Muscle of leg (tissue), 11 donors: ENCODE results near the gene BTAF1. TPM values are rescaled to one million over a fixed set of nuclear protein-coding genes. Genes with fewer than 3 reads are reported as not detected.

ENCODE experiments used
- DNase-seq: peaks from one replicate; pipeline ENCODE4 v3.0.0; 2013
- H3K27ac ChIP-seq: one replicate; pipeline ENCODE4 v1.5.1; 2013; ENCODE audit warnings: mild to moderate bottlenecking, low read length, control low read depth
- H3K27me3 ChIP-seq: one replicate; pipeline ENCODE4 v1.6.1; 2013; ENCODE audit warnings: low read length; ENCODE audit not compliant: control insufficient read depth, insufficient read depth
- H3K36me3 ChIP-seq: one replicate; pipeline ENCODE4 v1.6.1; 2013; ENCODE audit warnings: low read length; ENCODE audit not compliant: control insufficient read depth, insufficient read depth
- H3K4me1 ChIP-seq: one replicate; pipeline ENCODE4 v1.6.1; 2013; ENCODE audit warnings: low read length; ENCODE audit not compliant: control insufficient read depth, insufficient read depth
- H3K4me3 ChIP-seq: one replicate; pipeline ENCODE4 v1.5.1; 2013; ENCODE audit warnings: low read length, control low read depth
- H3K9me3 ChIP-seq: replicated peaks from 2 replicates; pipeline ENCODE4 v1.6.1; 2013; ENCODE audit warnings: low read depth, low read length; ENCODE audit not compliant: control insufficient read depth
- WGBS: methylation state at CpG from one replicate; pipeline ENCODE4 v1.1.5; 2013; ENCODE audit warnings: missing lambda C conversion rate; ENCODE audit not compliant: insufficient coverage; 5-methylcytosine and 5-hydroxymethylcytosine counted together
- polyA plus RNA-seq, 8 donors: library from polyadenylated mRNA; unstranded; fragments of 120-200 nt; gene quantifications; one replicate each; pipeline versions ENCODE4 v1.2.1 to v1.2.3, GENCODE V29; 2013; ENCODE audit warnings: inconsistent platforms in 1 of 8, low replicate concordance in 1 of 8; ENCODE audit not compliant: insufficient read length in 8 of 8, insufficient read depth in 1 of 8
- total RNA-seq: library from RNA; stranded (reverse); fragments of 120-200 nt; gene quantifications from one replicate; pipeline ENCODE4 v1.2.4, GENCODE V29; 2013

BTAF1 gene
- total and polyA plus RNA-seq, 9 donors, result 16.5 to 29.0 (median 22.6) TPM

DNA sequence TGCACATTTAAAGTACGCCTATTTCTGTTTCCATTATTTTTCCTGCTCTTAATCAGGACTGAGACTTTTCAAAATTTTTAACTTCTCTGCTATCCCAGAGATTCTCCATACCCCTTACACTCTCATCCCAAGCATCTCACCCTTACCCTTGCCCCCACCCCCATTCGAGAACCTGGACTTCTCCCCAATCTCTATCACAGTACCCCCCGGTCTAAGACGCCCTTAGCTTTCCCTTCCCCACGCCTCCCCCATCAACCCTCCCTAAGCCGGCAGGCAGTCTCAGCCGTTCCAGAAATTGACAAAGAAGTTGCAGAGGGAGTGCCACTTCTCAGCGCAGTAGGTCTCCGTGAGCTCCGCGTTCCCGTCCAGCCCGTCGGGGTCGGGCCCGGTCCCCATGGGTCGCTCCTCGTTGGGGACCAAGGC is 15.6 kb upstream of the BTAF1 start:
- peaks cover 7% of the 10 kb centered on the region for H3K4me1 ChIP-seq
- peak overlapping the region; percentile 66 for H3K4me3 ChIP-seq
- peak overlapping the region; percentile 57 for H3K27ac ChIP-seq
- no peaks in the 10 kb centered on the region for H3K9me3 ChIP-seq
- H3K27me3 ChIP-seq, result no peaks in the 10 kb centered on the region
- peaks cover 2% of the 10 kb centered on the region for H3K36me3 ChIP-seq
- DNase-seq, result no peak
- WGBS, result 3% methylated on average over 18 of the region's 18 CpGs

- Histone ChIP-seq H3K27ac (peak overlapping the region; percentile 62), H3K4me1 (peaks cover 7% of the 10 kb centered on the region), H3K9me3 (no peaks in the 10 kb centered on the region), H3K36me3 (peaks cover 2% of the 10 kb centered on the region), H3K27me3 (no peaks in the 10 kb centered on the region), H3K4me3 (peak overlapping the region; percentile 66)
- under 1% methylated on average over 92 of the region's 93 CpGs for WGBS
- DNase-seq, result peak; percentile 94
Observed at GRCh38 chr10:91908337-91909116, 15.0 kb upstream of the BTAF1 start.

DNA sequence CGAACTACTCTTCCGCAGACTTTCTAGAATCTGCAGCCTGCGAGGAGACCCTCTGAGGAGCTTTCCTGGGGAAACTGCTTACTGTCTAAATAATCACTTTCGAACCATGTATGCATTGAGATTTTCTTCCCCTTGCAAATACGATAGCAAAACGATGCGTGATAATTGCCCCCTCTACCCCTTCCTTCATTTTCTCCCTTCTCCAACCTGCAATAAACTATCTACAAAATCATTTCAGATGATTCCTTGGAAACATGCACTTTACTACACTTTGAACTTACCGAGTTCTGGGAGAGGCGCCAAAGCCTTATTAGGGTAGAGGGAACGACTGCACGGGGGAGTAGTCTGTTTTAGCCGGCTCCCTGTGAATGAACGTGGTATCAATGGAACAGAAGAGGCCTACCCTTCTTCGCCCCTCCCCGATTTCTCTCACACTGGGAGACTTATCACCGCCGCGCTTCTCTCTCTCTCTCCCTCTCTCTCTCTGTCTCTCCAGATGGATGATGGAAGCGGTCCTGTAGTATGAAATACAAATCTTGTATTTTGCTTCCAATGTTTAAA is 14.4 kb upstream of the BTAF1 start, which contains the start of gene FGFBP3:
Gene FGFBP3 (minus strand): TSS at position 370 of the 561 bp plus-strand sequence. CDS start 517 bp downstream, outside the sequence.
- peak; percentile 81 for DNase-seq
- peaks cover 2% of the 10 kb centered on the region for H3K36me3 ChIP-seq
- no peaks in the 10 kb centered on the region for H3K9me3 ChIP-seq
- WGBS, result 0% methylated on average over 7 of the region's 19 CpGs
- no peaks in the 10 kb centered on the region for H3K27me3 ChIP-seq
- peaks cover 7% of the 10 kb centered on the region for H3K4me1 ChIP-seq
- peak within 1 kb of the TSS; percentile 62 for H3K27ac ChIP-seq
- peak within 1 kb of the TSS; percentile 66 for H3K4me3 ChIP-seq

DNA sequence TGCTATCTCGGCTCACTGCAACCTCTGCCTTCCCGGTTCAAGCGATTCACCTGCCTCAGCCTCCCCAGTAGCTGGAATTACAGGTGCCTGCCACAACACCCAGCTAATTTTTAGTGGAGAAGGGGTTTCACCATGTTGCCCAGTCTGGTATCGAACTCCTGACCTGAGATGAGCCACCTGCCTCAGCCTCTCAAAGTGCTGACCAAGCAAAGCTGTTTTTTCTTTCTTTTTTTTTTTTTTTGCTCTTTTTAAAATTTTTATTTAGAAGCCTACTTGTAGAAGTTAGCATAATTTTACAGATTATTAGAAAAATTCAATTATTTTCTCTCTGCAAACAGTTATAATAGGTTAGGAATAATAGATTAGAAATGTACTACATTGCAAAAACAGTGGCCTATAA is 13.1 kb upstream of the BTAF1 start:
- no peak for DNase-seq
- H3K36me3 ChIP-seq, result peaks cover 2% of the 10 kb centered on the region
- no peaks in the 10 kb centered on the region for H3K27me3 ChIP-seq
- no peaks in the 10 kb centered on the region for H3K9me3 ChIP-seq
- H3K27ac ChIP-seq, result no peak overlapping the region
- WGBS, result 80% methylated on average over 1 of the region's 4 CpGs
- peaks cover 7% of the 10 kb centered on the region for H3K4me1 ChIP-seq
- no peak overlapping the region for H3K4me3 ChIP-seq

DNA sequence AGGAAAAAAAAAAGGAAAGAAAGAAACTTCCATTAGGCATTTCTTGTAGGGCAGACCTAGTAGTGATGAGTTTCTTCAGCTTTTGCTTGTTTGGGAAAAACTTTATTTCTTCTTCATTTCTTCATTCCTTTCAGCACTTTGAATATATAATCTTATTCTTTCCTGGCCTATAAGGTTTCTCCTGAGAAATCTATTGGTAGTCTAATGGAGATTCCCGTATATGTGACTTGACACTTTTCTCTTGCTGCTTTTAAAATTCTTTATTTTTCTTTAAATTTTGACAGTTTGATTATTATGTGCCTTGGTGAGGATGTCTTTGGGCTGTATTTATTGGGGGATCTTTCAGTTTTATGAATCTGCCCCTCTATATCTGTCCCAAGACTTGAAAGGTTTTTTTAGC is 3.9 kb upstream of the BTAF1 start:
- no peak overlapping the region for H3K4me3 ChIP-seq
- WGBS, result no CpG with 5 or more reads among the region's 1 CpG

GRCh38 chr10:91924212-91925021 is 847 bp downstream of the BTAF1 start:
- Histone ChIP-seq H3K4me1 (peaks cover 4% of the 10 kb centered on the region), H3K27me3 (no peaks in the 10 kb centered on the region), H3K36me3 (no peaks in the 10 kb centered on the region), H3K9me3 (no peaks in the 10 kb centered on the region), H3K4me3 (peak overlapping the region; percentile 86), H3K27ac (peak overlapping the region; percentile 91)
- WGBS, result 0% methylated on average over 7 of the region's 21 CpGs
- peak; percentile 34 for DNase-seq

More for the DNA sequence above, 3.9 kb upstream of the BTAF1 start:
- peaks cover 4% of the 10 kb centered on the region for H3K27me3 ChIP-seq
- H3K27ac ChIP-seq, result no peak overlapping the region
- no peaks in the 10 kb centered on the region for H3K36me3 ChIP-seq
- peaks cover 3% of the 10 kb centered on the region for H3K4me1 ChIP-seq
- DNase-seq, result no peak
- H3K9me3 ChIP-seq, result no peaks in the 10 kb centered on the region

DNA sequence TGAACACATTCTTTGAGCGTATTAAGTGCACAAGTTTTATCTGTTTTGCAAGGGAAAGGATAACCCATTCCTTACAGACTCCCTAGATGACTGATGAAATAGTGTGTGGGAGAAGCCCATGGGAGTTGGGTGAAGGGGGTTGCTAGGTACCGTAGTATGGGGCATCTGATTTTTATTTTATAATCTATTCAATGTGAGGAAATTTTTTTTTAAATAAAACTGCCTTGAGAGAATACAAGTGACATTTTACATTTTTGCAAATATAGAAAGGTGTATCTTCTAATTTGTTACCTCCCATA is 1.4 kb downstream of the BTAF1 start:
- no peaks in the 10 kb centered on the region for H3K36me3 ChIP-seq
- H3K27me3 ChIP-seq, result no peaks in the 10 kb centered on the region
- DNase-seq, result no peak
- H3K4me3 ChIP-seq, result peak overlapping the region; percentile 86
- H3K9me3 ChIP-seq, result no peaks in the 10 kb centered on the region
- no CpG with 5 or more reads among the region's 2 CpGs for WGBS
- no peak overlapping the region for H3K27ac ChIP-seq
- H3K4me1 ChIP-seq, result peaks cover 4% of the 10 kb centered on the region

DNA sequence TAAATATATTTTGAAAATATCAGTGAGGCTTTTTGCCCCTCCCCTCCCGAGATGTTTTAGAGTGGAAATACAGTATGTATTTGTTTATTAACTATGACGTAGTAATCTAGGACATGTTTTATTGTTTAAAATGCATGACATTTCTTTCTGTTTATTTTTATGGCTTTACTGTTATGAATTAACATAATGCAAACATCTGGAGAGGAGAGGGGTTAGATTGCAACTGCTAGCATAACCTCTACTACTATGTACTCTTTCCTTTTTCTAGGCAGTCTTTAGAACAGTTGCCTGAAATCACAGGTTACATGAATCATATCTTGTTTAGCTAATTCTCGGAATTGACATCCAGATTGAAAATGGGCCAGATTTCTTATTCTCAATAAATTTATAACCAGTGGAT is 7.4 kb downstream of the BTAF1 start:
- Histone ChIP-seq H3K36me3 (peaks cover 5% of the 10 kb centered on the region), H3K27ac (no peak overlapping the region), H3K4me1 (no peaks in the 10 kb centered on the region), H3K9me3 (no peaks in the 10 kb centered on the region), H3K27me3 (no peaks in the 10 kb centered on the region), H3K4me3 (no peak overlapping the region)
- DNase-seq, result no peak
- no CpG with 5 or more reads among the region's 3 CpGs for WGBS

- Histone ChIP-seq H3K36me3 (peaks cover 11% of the 10 kb centered on the region), H3K4me3 (no peak overlapping the region), H3K9me3 (no peaks in the 10 kb centered on the region), H3K4me1 (no peaks in the 10 kb centered on the region), H3K27me3 (no peaks in the 10 kb centered on the region), H3K27ac (no peak overlapping the region)
- 65% methylated on average over 2 of the region's 3 CpGs for WGBS
- DNase-seq, result no peak
Observed at GRCh38 chr10:91931526-91932190, 8.1 kb downstream of the BTAF1 start.

DNA sequence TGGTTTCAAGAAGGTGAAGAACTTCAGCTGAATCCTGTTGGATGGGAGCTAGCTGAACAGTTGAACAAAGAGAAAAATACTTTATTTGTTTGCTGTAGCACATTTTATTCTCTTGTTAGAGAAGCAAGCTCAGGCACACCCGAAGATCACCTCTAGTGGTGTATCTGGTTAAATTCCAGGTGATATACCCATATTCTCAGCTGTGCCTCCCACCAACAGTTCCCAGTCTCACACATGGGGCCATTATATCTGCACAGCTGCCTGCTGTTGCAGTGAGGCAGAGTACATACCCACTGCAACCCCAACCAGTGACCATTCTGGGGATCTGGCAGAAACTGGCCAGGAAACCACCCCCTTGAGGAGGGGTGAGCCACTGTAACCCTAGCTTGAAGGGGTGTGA is 9.2 kb downstream of the BTAF1 start:
- Histone ChIP-seq H3K27ac (no peak overlapping the region), H3K9me3 (no peaks in the 10 kb centered on the region), H3K36me3 (peaks cover 14% of the 10 kb centered on the region), H3K27me3 (no peaks in the 10 kb centered on the region), H3K4me1 (no peaks in the 10 kb centered on the region), H3K4me3 (no peak overlapping the region)
- DNase-seq, result no peak
- no CpG with 5 or more reads among the region's 1 CpG for WGBS
